Measurements from ENCODE around the gene RAP1A. TPM values are rescaled to one million over a fixed set of nuclear protein-coding genes. Genes with fewer than 3 reads are reported as not detected.

The RAP1A gene
- polyA plus RNA-seq, 1 of the 3 experiments (the other 2 are of a cell fraction), result 17.7 TPM

GRCh38 chr1:111727056-111727455 lies 107.5 kb downstream of the RAP1A start:
- no peaks in the 10 kb centered on the region for H3K36me3 ChIP-seq (replicated peaks in 1 of 2; ENCODE audit: control insufficient read depth in 1 of 2, insufficient read depth in 2 of 2, low read length in 1 of 2)
- no peaks in the 10 kb centered on the region for H3F3A ChIP-seq (replicated peaks; ENCODE audit: insufficient read depth)
- no peaks in the 10 kb centered on the region for H3K79me2 ChIP-seq (ENCODE audit: insufficient read depth)
- H3K9ac ChIP-seq, result no peak overlapping the region
- H3K9me3 ChIP-seq, result no peaks in the 10 kb centered on the region
- no peaks in the 10 kb centered on the region for H3K27me3 ChIP-seq (ENCODE audit: insufficient read depth)
- no peak overlapping the region for H3K4me3 ChIP-seq (ENCODE audit: low read depth in 2 of 2, low read length in 1 of 2)
- H4K20me1 ChIP-seq (ENCODE audit: insufficient read depth), result no peaks in the 10 kb centered on the region
- H3K9me2 ChIP-seq, result no peaks in the 10 kb centered on the region
- POLR2A ChIA-PET, result no interaction called here
- CTCF ChIA-PET, result interaction anchor here (1.7 to 2.7 kb wide), 4 partner anchors 12 to 219 kb away, joined by 5 to 18 read pairs (median 8); no protein-coding TSS in a partner anchor
- 70% methylated on average over 9 of the region's 18 CpGs for WGBS (ENCODE audit: low lambda C conversion rate)
- no peak for TF ChIP-seq MEF2A (IDR thresholded peaks at IDR 0.05; ENCODE audit: borderline replicate concordance, low read depth)
- TF ChIP-seq FOSL2 (IDR thresholded peaks at IDR 0.05; ENCODE audit: borderline replicate concordance, low read depth), result no peak
- TF ChIP-seq MAX (IDR thresholded peaks at IDR 0.05; ENCODE audit: low read depth), result no peak
- TF ChIP-seq MXI1 (IDR thresholded peaks at IDR 0.05; ENCODE audit: low read depth, low read length), result no peak
- H3K4me1 ChIP-seq (ENCODE audit: control insufficient read depth in 1 of 2, insufficient read depth in 2 of 2, low read depth in 1 of 2, low read length in 1 of 2), result no peaks in the 10 kb centered on the region
- H3K4me2 ChIP-seq, result no peak overlapping the region
- no peak overlapping the region for H2AFZ ChIP-seq (ENCODE audit: low read depth)
- no peak overlapping the region for H3K27ac ChIP-seq (ENCODE audit: low read depth in 2 of 2, low read length in 1 of 2)
- no peak for DNase-seq

DNA sequence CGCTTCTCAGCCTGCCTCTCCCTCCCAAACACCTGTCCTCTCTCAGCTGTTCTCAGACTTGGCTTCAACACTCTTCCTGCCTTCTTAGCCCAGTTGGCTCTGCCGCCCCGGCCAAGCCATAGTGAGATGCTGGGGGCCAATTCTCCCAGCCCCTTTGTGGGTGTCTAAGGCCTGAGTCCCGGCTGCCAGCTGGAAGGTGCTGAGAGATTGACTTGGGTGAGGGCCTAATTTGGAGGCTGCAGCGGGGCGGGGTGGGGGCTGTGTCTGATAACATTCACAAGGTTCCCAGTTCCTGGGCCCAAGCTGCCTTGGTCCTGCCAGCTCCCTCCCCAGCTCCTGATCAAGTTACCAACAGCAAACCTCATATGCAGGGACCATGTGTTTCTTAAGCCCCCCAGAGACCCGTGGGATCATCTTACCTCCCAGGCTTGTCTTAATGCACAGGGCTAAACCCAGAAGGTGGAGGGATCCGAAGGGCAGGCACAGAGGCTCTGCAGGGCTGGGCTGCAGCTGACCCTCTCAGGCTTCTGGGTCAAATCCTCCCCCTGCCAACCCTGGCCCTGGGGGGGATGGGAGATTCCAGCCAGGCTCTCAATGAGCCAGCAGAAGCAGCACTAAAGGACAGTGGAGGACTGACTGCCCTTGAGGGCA lies 109.8 kb downstream of the RAP1A start:
- WGBS (ENCODE audit: low lambda C conversion rate), result 69% methylated on average over 5 of the region's 8 CpGs
- Histone ChIP-seq H3K79me2 (ENCODE audit: insufficient read depth) (no peaks in the 10 kb centered on the region), H2AFZ (ENCODE audit: low read depth) (no peak overlapping the region), H3F3A (replicated peaks; ENCODE audit: insufficient read depth) (no peaks in the 10 kb centered on the region), H3K9me2 (no peaks in the 10 kb centered on the region), H3K4me3 (ENCODE audit: low read depth in 2 of 2, low read length in 1 of 2) (no peak overlapping the region), H3K4me1 (ENCODE audit: control insufficient read depth in 1 of 2, insufficient read depth in 2 of 2, low read depth in 1 of 2, low read length in 1 of 2) (no peaks in the 10 kb centered on the region), H3K4me2 (no peak overlapping the region), H3K9me3 (no peaks in the 10 kb centered on the region), H3K27me3 (ENCODE audit: insufficient read depth) (no peaks in the 10 kb centered on the region), H3K27ac (ENCODE audit: low read depth in 2 of 2, low read length in 1 of 2) (no peak overlapping the region), H3K9ac (no peak overlapping the region), H4K20me1 (ENCODE audit: insufficient read depth) (no peaks in the 10 kb centered on the region), H3K36me3 (replicated peaks in 1 of 2; ENCODE audit: control insufficient read depth in 1 of 2, insufficient read depth in 2 of 2, low read length in 1 of 2) (no peaks in the 10 kb centered on the region)
- no peak for DNase-seq
- no peak for TF ChIP-seq RAD21 (IDR thresholded peaks at IDR 0.05; ENCODE audit: low read length)
- TF ChIP-seq SIN3A (IDR thresholded peaks at IDR 0.05; ENCODE audit: borderline replicate concordance, low read depth, low read length), result no peak
- no peak for TF ChIP-seq RFX5 (IDR thresholded peaks at IDR 0.05; ENCODE audit: low read length)
- no peak for TF ChIP-seq MAX (IDR thresholded peaks at IDR 0.05; ENCODE audit: low read depth)
- TF ChIP-seq USF2 (IDR thresholded peaks at IDR 0.05; ENCODE audit: borderline replicate concordance, low read depth, low read length), result no peak
- no peak for TF ChIP-seq FOSL2 (IDR thresholded peaks at IDR 0.05; ENCODE audit: borderline replicate concordance, low read depth)
- TF ChIP-seq MEF2A (IDR thresholded peaks at IDR 0.05; ENCODE audit: borderline replicate concordance, low read depth), result no peak
- no peak for TF ChIP-seq NRF1 (IDR thresholded peaks at IDR 0.05; ENCODE audit: low read depth, low read length)
- ChIA-PET CTCF (interaction anchor here (2.4 to 2.7 kb wide), 2 partner anchors 10 to 15 kb away, joined by 7 to 18 read pairs; partner anchors contain the start of gene INKA2), POLR2A (no interaction called here)
